Measurements from ENCODE around the gene KRT86. TPM values are rescaled to one million over a fixed set of nuclear protein-coding genes. Genes with fewer than 3 reads are reported as not detected.
A peak's percentile ranks its signal among the peaks of the same experiment; 100 is the strongest.

The KRT86 gene
- total RNA-seq, 2 donors from 2014 or later: not detected

DNA sequence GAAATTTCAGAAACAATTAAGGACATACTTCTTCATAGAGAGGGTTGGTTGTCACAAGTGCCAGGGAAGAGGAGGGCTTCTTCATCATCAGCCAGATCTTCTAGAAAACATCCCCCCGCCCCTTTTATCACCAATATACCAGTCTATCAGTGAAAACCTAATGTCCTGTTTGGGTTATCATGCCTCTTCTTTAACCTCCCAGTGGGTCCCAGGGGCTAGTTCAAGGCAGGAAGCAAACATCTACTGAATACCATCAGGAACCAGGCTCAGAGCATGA lies 13.3 kb upstream of the KRT86 start:
- TF ChIP-seq, protein P1, sequence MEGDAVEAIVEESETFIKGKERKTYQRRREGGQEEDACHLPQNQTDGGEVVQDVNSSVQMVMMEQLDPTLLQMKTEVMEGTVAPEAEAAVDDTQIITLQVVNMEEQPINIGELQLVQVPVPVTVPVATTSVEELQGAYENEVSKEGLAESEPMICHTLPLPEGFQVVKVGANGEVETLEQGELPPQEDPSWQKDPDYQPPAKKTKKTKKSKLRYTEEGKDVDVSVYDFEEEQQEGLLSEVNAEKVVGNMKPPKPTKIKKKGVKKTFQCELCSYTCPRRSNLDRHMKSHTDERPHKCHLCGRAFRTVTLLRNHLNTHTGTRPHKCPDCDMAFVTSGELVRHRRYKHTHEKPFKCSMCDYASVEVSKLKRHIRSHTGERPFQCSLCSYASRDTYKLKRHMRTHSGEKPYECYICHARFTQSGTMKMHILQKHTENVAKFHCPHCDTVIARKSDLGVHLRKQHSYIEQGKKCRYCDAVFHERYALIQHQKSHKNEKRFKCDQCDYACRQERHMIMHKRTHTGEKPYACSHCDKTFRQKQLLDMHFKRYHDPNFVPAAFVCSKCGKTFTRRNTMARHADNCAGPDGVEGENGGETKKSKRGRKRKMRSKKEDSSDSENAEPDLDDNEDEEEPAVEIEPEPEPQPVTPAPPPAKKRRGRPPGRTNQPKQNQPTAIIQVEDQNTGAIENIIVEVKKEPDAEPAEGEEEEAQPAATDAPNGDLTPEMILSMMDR (conservative IDR thresholded peaks at IDR 0.05): no peak
- H3K9me3 ChIP-seq (ENCODE audit: control insufficient read depth, low read length): peaks cover 44% of the 10 kb centered on the region
- no peak overlapping the region for H3K4me3 Mint-ChIP-seq
- 90% methylated on average over 1 of the region's 1 CpG; no CpG with 5 or more reads in 1 of the 2 experiments for WGBS, 2 experiments (ENCODE audit: insufficient coverage in 1 of 2, insufficient read length in 1 of 2)
- no peak overlapping the region for H3K9ac ChIP-seq (ENCODE audit: extremely low read depth, low read length, poor library complexity, severe bottlenecking)
- no peaks in the 10 kb centered on the region for H3K36me3 Mint-ChIP-seq (ENCODE audit: low read depth)
- peaks cover 59% of the 10 kb centered on the region for H3K27me3 Mint-ChIP-seq (ENCODE audit: insufficient read depth)
- no peak for DNase-seq
- H3K27me3 ChIP-seq (ENCODE audit: control insufficient read depth, insufficient read depth, low read length, poor library complexity, severe bottlenecking): peaks cover 54% of the 10 kb centered on the region
- no peak overlapping the region for H3K27ac Mint-ChIP-seq
- H3K4me1 Mint-ChIP-seq: no peaks in the 10 kb centered on the region
- H3K36me3 ChIP-seq (ENCODE audit: control insufficient read depth, insufficient read depth, low read length): no peaks in the 10 kb centered on the region
- no peaks in the 10 kb centered on the region for H3K4me1 ChIP-seq (ENCODE audit: control insufficient read depth, insufficient read depth, low read length)
- no peak overlapping the region for H3K4me3 ChIP-seq (ENCODE audit: low read length)
- no peak overlapping the region for H3K27ac ChIP-seq (ENCODE audit: low read depth, low read length)
- H3K9me3 Mint-ChIP-seq: peaks cover 38% of the 10 kb centered on the region

GRCh38 chr12:52262286-52262685 lies 12.2 kb upstream of the KRT86 start:
- Histone ChIP-seq H3K9ac (ENCODE audit: extremely low read depth, low read length, poor library complexity, severe bottlenecking) (no peak overlapping the region), H3K27ac (ENCODE audit: low read depth, low read length) (no peak overlapping the region), H3K9me3 (ENCODE audit: control insufficient read depth, low read length) (peaks cover 44% of the 10 kb centered on the region), H3K4me1 (ENCODE audit: control insufficient read depth, insufficient read depth, low read length) (no peaks in the 10 kb centered on the region), H3K4me3 (ENCODE audit: low read length) (peak overlapping the region; percentile 60), H3K27me3 (ENCODE audit: control insufficient read depth, insufficient read depth, low read length, poor library complexity, severe bottlenecking) (peaks cover 43% of the 10 kb centered on the region), H3K36me3 (ENCODE audit: control insufficient read depth, insufficient read depth, low read length) (no peaks in the 10 kb centered on the region)
- H3K27me3 Mint-ChIP-seq (ENCODE audit: insufficient read depth): peaks cover 48% of the 10 kb centered on the region
- no peaks in the 10 kb centered on the region for H3K36me3 Mint-ChIP-seq (ENCODE audit: low read depth)
- no peak for DNase-seq
- no peak overlapping the region for H3K27ac Mint-ChIP-seq
- peaks cover 38% of the 10 kb centered on the region for H3K9me3 Mint-ChIP-seq
- no peaks in the 10 kb centered on the region for H3K4me1 Mint-ChIP-seq
- TF ChIP-seq, protein P1 (conservative IDR thresholded peaks at IDR 0.05): no peak
- H3K4me3 Mint-ChIP-seq: no peak overlapping the region
- 96 to 100% methylated on average over 1 to 2 of the region's 3 CpGs for WGBS, 2 experiments (ENCODE audit: insufficient coverage in 1 of 2, insufficient read length in 1 of 2)

- Mint-ChIP-seq H3K9me3 (peaks cover 38% of the 10 kb centered on the region), H3K4me1 (no peaks in the 10 kb centered on the region), H3K4me3 (no peak overlapping the region), H3K27ac (no peak overlapping the region), H3K36me3 (ENCODE audit: low read depth) (no peaks in the 10 kb centered on the region), H3K27me3 (ENCODE audit: insufficient read depth) (peaks cover 38% of the 10 kb centered on the region)
- no peaks in the 10 kb centered on the region for H3K36me3 ChIP-seq (ENCODE audit: control insufficient read depth, insufficient read depth, low read length)
- WGBS, 2 experiments (ENCODE audit: insufficient coverage in 1 of 2, insufficient read length in 1 of 2): 90 to 95% methylated on average over 7 of the region's 7 CpGs
- H3K9me3 ChIP-seq (ENCODE audit: control insufficient read depth, low read length): peaks cover 44% of the 10 kb centered on the region
- TF ChIP-seq, protein P1 (conservative IDR thresholded peaks at IDR 0.05): no peak
- no peak overlapping the region for H3K4me3 ChIP-seq (ENCODE audit: low read length)
- H3K9ac ChIP-seq (ENCODE audit: extremely low read depth, low read length, poor library complexity, severe bottlenecking): no peak overlapping the region
- H3K27me3 ChIP-seq (ENCODE audit: control insufficient read depth, insufficient read depth, low read length, poor library complexity, severe bottlenecking): peaks cover 27% of the 10 kb centered on the region
- DNase-seq: no peak
- no peaks in the 10 kb centered on the region for H3K4me1 ChIP-seq (ENCODE audit: control insufficient read depth, insufficient read depth, low read length)
- no peak overlapping the region for H3K27ac ChIP-seq (ENCODE audit: low read depth, low read length)
These were observed 10.5 kb upstream of the KRT86 start for GRCh38 chr12:52263761-52264434.

Measured in endodermal cell (in vitro differentiated cells).